Gastroesophageal sphincter (tissue), 4 donors: ENCODE measurements around the gene CNOT11. TPM values are rescaled to one million over a fixed set of nuclear protein-coding genes. Genes with fewer than 3 reads are reported as not detected.

Experiments used
- ATAC-seq: fragments of 150-250 bp; one replicate; pipeline ENCODE4 v1.9.1; 2016; ENCODE audit warnings: mild to moderate bottlenecking, moderate library complexity
- H3K27ac ChIP-seq, 4 donors: fragments of 200-600 bp; sonication (generic) in 3 of 4; 1 replicate in 3 of 4; 2 replicates in 1 of 4; pipeline ENCODE4 v1.5.1; 2016 to 2019
- H3K27me3 ChIP-seq: fragments of 200-600 bp; sonication (generic); one replicate; pipeline ENCODE4 v1.5.1; 2019
- H3K36me3 ChIP-seq, 2 donors: fragments of 200-600 bp; sonication (generic); one replicate each; pipeline ENCODE4 v1.5.1; 2019; ENCODE audit warnings: control low read depth in 1 of 2
- H3K4me1 ChIP-seq, 3 donors: fragments of 200-600 bp; sonication (generic); 1 replicate in 2 of 3; 2 replicates in 1 of 3; pipeline ENCODE4 v1.5.1; 2016 to 2019; ENCODE audit warnings: control low read depth in 2 of 3
- H3K4me3 ChIP-seq, 2 donors: fragments of 200-600 bp; sonication (generic); one replicate each; pipeline ENCODE4 v1.5.1; 2019; ENCODE audit warnings: mild to moderate bottlenecking in 1 of 2, moderate library complexity in 1 of 2
- H3K9me3 ChIP-seq, 3 donors: fragments of 200-600 bp; sonication (generic); one replicate each; pipeline ENCODE4 v1.5.1; 2017 to 2019; ENCODE audit warnings: control low read depth in 2 of 3
- CTCF ChIP-seq, 4 experiments: fragments of 200-600 bp in 2 of 4; fragments of 450-650 bp in 2 of 4; sonication (generic) in 1 of 4; IDR thresholded peaks; one replicate each; pipeline ENCODE4 v1.5.1; 2017 to 2019; ENCODE audit warnings: antibody characterized with exemption in 4 of 4, mild to moderate bottlenecking in 2 of 4, moderate library complexity in 2 of 4
- EP300 ChIP-seq: sonication (generic); formaldehyde crosslinking; IDR thresholded peaks from one replicate; pipeline ENCODE4 v1.6.1; 2017; ENCODE audit warnings: antibody characterized with exemption, mild to moderate bottlenecking
- POLR2A ChIP-seq, 2 donors: fragments of 450-650 bp; IDR thresholded peaks; one replicate each; pipeline ENCODE4 v1.6.1; 2017; ENCODE audit warnings: antibody characterized with exemption in 2 of 2, mild to moderate bottlenecking in 2 of 2, moderate library complexity in 1 of 2
- POLR2AphosphoS5 ChIP-seq: sonication (generic); formaldehyde crosslinking; IDR thresholded peaks from one replicate; pipeline ENCODE4 v1.6.1; 2017; ENCODE audit warnings: antibody characterized with exemption
- WGBS, 2 donors: methylation state at CpG; one replicate each; pipeline ENCODE4 v1.1.5; 2018; ENCODE audit warnings: low coverage in 1 of 2; 5-methylcytosine and 5-hydroxymethylcytosine counted together
- total RNA-seq, 4 donors: library from RNA; depleted of rRNA; stranded (reverse); fragments of >200 nt; gene quantifications; one replicate each; pipeline ENCODE4 v1.1.0, GENCODE V29; 2016

The CNOT11 gene
- total RNA-seq, 4 donors from 2014 or later = 26.8 to 36.7 (median 27.8) TPM

- Histone ChIP-seq H3K27me3 (no peaks in the 10 kb centered on the region), H3K36me3 (peaks cover 0 to 27% of the 10 kb centered on the region in 2 donors), H3K4me1 (peaks cover 0 to 67% (median 17%) of the 10 kb centered on the region in 3 donors), H3K27ac (no peak overlapping the region), H3K9me3 (no peaks in the 10 kb centered on the region), H3K4me3 (no peak overlapping the region)
- TF ChIP-seq POLR2A (IDR thresholded peaks at IDR 0.05) = no peak
- no peak for TF ChIP-seq CTCF (IDR thresholded peaks at IDR 0.05)
- TF ChIP-seq POLR2AphosphoS5 = no peak
- TF ChIP-seq EP300 = no peak
- WGBS, 2 donors = 86 to 96% methylated on average over 1 to 2 of the region's 2 CpGs
- ATAC-seq = no peak
These were observed 44.7 kb downstream of the CNOT11 start for GRCh38 chr2:101297383-101297782.

- Histone ChIP-seq H3K4me3 (no peak overlapping the region), H3K27ac (peak overlapping the region in 1 of 4 donors; percentile 14), H3K36me3 (peaks cover 0 to 5% of the 10 kb centered on the region in 2 donors), H3K9me3 (no peaks in the 10 kb centered on the region), H3K4me1 (peaks cover 0 to 89% (median 21%) of the 10 kb centered on the region in 3 donors), H3K27me3 (no peaks in the 10 kb centered on the region)
- TF ChIP-seq POLR2A (IDR thresholded peaks at IDR 0.05) (no peak), EP300 (no peak), CTCF (IDR thresholded peaks at IDR 0.05) (no peak), POLR2AphosphoS5 (no peak)
- no peak for ATAC-seq
- 74 to 76% methylated on average over 6 of the region's 6 CpGs for whole genome bisulfite sequencing, 2 donors
These were observed 46.9 kb downstream of the CNOT11 start for GRCh38 chr2:101299604-101300003.

DNA sequence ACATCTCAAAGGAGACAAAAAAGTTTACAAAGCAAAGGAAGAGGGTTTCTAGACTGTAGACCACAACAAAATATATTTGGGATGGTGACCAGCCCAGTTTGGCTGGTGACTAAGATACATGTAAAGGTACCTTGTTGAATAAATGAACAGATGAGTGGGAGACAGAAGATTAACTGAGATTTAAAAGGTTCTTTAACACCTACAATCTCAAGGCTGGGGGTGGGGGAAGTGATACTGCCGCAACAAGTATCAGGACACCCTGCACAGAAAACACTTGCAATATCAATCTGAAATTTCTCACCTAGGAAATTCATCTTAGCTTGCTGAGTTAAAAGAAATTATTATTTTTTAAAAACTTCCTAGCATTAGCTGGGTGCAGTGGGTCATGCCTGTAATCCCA lies 47.5 kb downstream of the CNOT11 start:
- TF ChIP-seq EP300 (no peak), CTCF (IDR thresholded peaks at IDR 0.05) (no peak), POLR2AphosphoS5 (no peak), POLR2A (IDR thresholded peaks at IDR 0.05) (no peak)
- H3K4me1 ChIP-seq = peaks cover 0 to 95% (median 21%) of the 10 kb centered on the region in 3 donors
- H3K27ac ChIP-seq = peak overlapping the region in 1 of 4 donors; percentile 14
- H3K4me3 ChIP-seq = no peak overlapping the region
- no peak for ATAC-seq
- H3K27me3 ChIP-seq = no peaks in the 10 kb centered on the region
- WGBS, 2 donors = 90 to 92% methylated on average over 1 of the region's 1 CpG
- no peaks in the 10 kb centered on the region for H3K9me3 ChIP-seq
- no peaks in the 10 kb centered on the region for H3K36me3 ChIP-seq

GRCh38 chr2:101300836-101301235 lies 48.1 kb downstream of the CNOT11 start:
- no peaks in the 10 kb centered on the region for H3K27me3 ChIP-seq
- H3K4me1 ChIP-seq = peaks cover 0 to 100% (median 25%) of the 10 kb centered on the region in 3 donors
- no peak overlapping the region for H3K4me3 ChIP-seq
- H3K27ac ChIP-seq = no peak overlapping the region
- no peaks in the 10 kb centered on the region for H3K9me3 ChIP-seq
- H3K36me3 ChIP-seq = no peaks in the 10 kb centered on the region
- no peak for ATAC-seq
- 61 to 78% methylated on average over 4 to 5 of the region's 7 CpGs for WGBS, 2 donors
- no peak for TF ChIP-seq EP300
- TF ChIP-seq POLR2A (IDR thresholded peaks at IDR 0.05) = no peak
- no peak for TF ChIP-seq CTCF (IDR thresholded peaks at IDR 0.05)
- no peak for TF ChIP-seq POLR2AphosphoS5

- Histone ChIP-seq H3K36me3 (no peaks in the 10 kb centered on the region), H3K27me3 (no peaks in the 10 kb centered on the region), H3K27ac (no peak overlapping the region), H3K4me3 (no peak overlapping the region), H3K4me1 (peaks cover 0 to 100% (median 31%) of the 10 kb centered on the region in 3 donors), H3K9me3 (no peaks in the 10 kb centered on the region)
- TF ChIP-seq POLR2AphosphoS5 (no peak), CTCF (IDR thresholded peaks at IDR 0.05) (no peak), EP300 (no peak), POLR2A (IDR thresholded peaks at IDR 0.05) (no peak)
- ATAC-seq = no peak
- WGBS, 2 donors = 83 to 90% methylated on average over 3 of the region's 4 CpGs
These were observed 49.3 kb downstream of the CNOT11 start for GRCh38 chr2:101302016-101302415.
